ENCODE results near the gene USP21. TPM values are rescaled to one million over a fixed set of nuclear protein-coding genes. Genes with fewer than 3 reads are reported as not detected.

USP21 gene
- total and polyA plus RNA-seq, 2 of the 8 experiments (the other 6 are each of a cell fraction or from before 2014, with no cell fraction given) = 23.9 to 36.3 TPM

DNA sequence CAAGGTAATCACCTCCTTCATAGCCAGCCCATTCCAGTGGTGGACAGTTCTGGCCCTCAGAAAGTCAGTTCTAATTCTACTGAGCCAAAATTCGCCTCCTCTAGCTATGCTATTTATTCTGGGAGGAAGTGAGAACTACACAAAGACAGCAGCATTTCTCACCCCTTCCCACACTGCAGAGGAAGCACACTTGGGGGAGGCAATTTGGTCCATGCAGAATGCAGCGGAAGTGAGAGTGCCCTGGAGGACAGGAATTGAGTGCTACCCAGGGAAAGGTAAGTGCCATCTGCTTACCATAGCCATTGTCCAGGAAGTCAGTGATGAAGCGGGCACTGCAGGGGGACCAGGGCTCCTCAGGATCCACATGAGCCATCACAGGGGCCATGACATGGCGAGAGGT lies 35.9 kb downstream of the USP21 start:
- peaks cover 6% of the 10 kb centered on the region; the same call in 1 of the 2 replicates for H3K79me1 ChIP-seq (ENCODE audit: low read depth, low read length)
- WGBS, 2 experiments (ENCODE audit: extremely low coverage in 1 of 2, insufficient coverage in 1 of 2, insufficient read length in 1 of 2, insufficient replicate concordance in 2 of 2, low coverage in 1 of 2, low lambda C conversion rate in 2 of 2, missing lambda C conversion rate in 1 of 2) = 90% methylated on average over 4 of the region's 4 CpGs; no CpG with 5 or more reads in 1 of the 2 experiments
- peaks cover 0 to 5% of the 10 kb centered on the region in 2 experiments; a peak in 1 of 4 replicates for H3K79me2 ChIP-seq (ENCODE audit: control insufficient read depth in 1 of 2, insufficient read depth in 2 of 2, low read length in 2 of 2)
- DNase-seq (ENCODE audit: low read depth in 1 of 2, low spot score in 2 of 2) (no peak), FAIRE-seq (no peak)
- no peak overlapping the region for H2BK20ac ChIP-seq (ENCODE audit: low read length)
- H3K4ac ChIP-seq (replicated peaks; ENCODE audit: insufficient read length, low read depth, low read length) = no peak overlapping the region
- H4K91ac ChIP-seq (replicated peaks; ENCODE audit: insufficient read length, low read length) = no peak overlapping the region
- POLR2A ChIA-PET (ENCODE audit: partially characterized antibody) = no interaction called here
- H3K23me2 ChIP-seq (ENCODE audit: low read depth, low read length) = peaks cover 11% of the 10 kb centered on the region; the same call in 1 of the 2 replicates
- H3K9me3 ChIP-seq (ENCODE audit: insufficient read depth in 2 of 2, low read depth in 1 of 2, low read length in 1 of 2) = no peaks in the 10 kb centered on the region
- no peak overlapping the region for H3K4me3 ChIP-seq (ENCODE audit: extremely low read depth in 1 of 4, insufficient read depth in 2 of 4, low read depth in 3 of 4, low read length in 4 of 4)
- H3K27me3 ChIP-seq (replicated peaks in 1 of 4; ENCODE audit: control insufficient read depth in 3 of 4, extremely low read depth in 1 of 4, insufficient read depth in 3 of 4, low read length in 3 of 4) = no peaks in the 10 kb centered on the region; a peak in 1 of 7 replicates
- no peak overlapping the region for H3K27ac ChIP-seq (ENCODE audit: low read depth, low read length)
- peaks cover 4 to 14% (median 10%) of the 10 kb centered on the region in 4 experiments; a peak in 5 of 8 replicates for H3K36me3 ChIP-seq (ENCODE audit: control insufficient read depth in 2 of 4, insufficient read depth in 4 of 4, low read length in 3 of 4)
- H3K56ac ChIP-seq (replicated peaks; ENCODE audit: insufficient read length, low read depth, low read length) = no peak overlapping the region
- no peak overlapping the region for H3K23ac ChIP-seq (ENCODE audit: insufficient read length)
- no peak overlapping the region for H3K9ac ChIP-seq (replicated peaks in 1 of 4; ENCODE audit: extremely low read depth in 1 of 4, low read depth in 3 of 4, low read length in 3 of 4)
- no peak overlapping the region for H4K8ac ChIP-seq (ENCODE audit: extremely low read depth, insufficient read depth, low read length)
- H4K5ac ChIP-seq (ENCODE audit: insufficient read length, low read depth, low read length) = no peak overlapping the region
- H2BK15ac ChIP-seq (ENCODE audit: low read length) = no peak overlapping the region
- no peaks in the 10 kb centered on the region for H4K20me1 ChIP-seq (replicated peaks in 1 of 2; ENCODE audit: control insufficient read depth in 1 of 2, insufficient read depth in 2 of 2, low read length in 2 of 2)
- H2BK12ac ChIP-seq (ENCODE audit: low read depth, low read length) = no peak overlapping the region
- no peak overlapping the region for H3K4me2 ChIP-seq (ENCODE audit: insufficient read depth in 1 of 2, low read depth in 2 of 2, low read length in 2 of 2)
- CTCF ChIA-PET (ENCODE audit: partially characterized antibody) = interaction anchor here (0.8 to 4.8 kb wide), 6 partner anchors 10 to 186 kb away, joined by 3 to 42 read pairs (median 6); no protein-coding TSS in a partner anchor
- peaks cover 10 to 36% (median 32%) of the 10 kb centered on the region in 4 experiments for H3K4me1 ChIP-seq (replicated peaks in 1 of 4; ENCODE audit: control insufficient read depth in 3 of 4, insufficient read depth in 4 of 4, low read length in 3 of 4)
- H2BK120ac ChIP-seq (replicated peaks; ENCODE audit: low read depth, low read length) = no peak overlapping the region
- H3K14ac ChIP-seq (ENCODE audit: insufficient read length) = no peak overlapping the region
- H2AK5ac ChIP-seq (ENCODE audit: low read depth, low read length) = no peak overlapping the region
- H2AFZ ChIP-seq (ENCODE audit: low read length) = no peak overlapping the region
- no peak overlapping the region for H3K18ac ChIP-seq (ENCODE audit: extremely low read depth, low read length)
- H2BK5ac ChIP-seq (ENCODE audit: low read depth, low read length) = no peak overlapping the region
- TF ChIP-seq RNF2 (IDR thresholded peaks at IDR 0.05; ENCODE audit: borderline replicate concordance, low read depth, low read length, missing control alignments, poor library complexity, severe bottlenecking) (no peak), POLR2AphosphoS5 (IDR thresholded peaks at IDR 0.05; ENCODE audit: low read depth, low read length) (no peak), HDAC2 (IDR thresholded peaks at IDR 0.05; ENCODE audit: borderline replicate concordance in 1 of 2, low read depth in 2 of 2, low read length in 2 of 2) (no peak)
